HepG2 (cell line): ENCODE results near the gene GSG1. TPM values are rescaled to one million over a fixed set of nuclear protein-coding genes. Genes with fewer than 3 reads are reported as not detected.

Source experiments
- ELF1 ChIP-seq: sonication (generic); formaldehyde crosslinking; IDR thresholded peaks from 2 replicates; pipeline ENCODE4 v1.4.0; 2020; ENCODE audit warnings: missing genetic modification reagents
- HES4 ChIP-seq: sonication (generic); formaldehyde crosslinking; IDR thresholded peaks from 2 replicates; pipeline ENCODE4 v1.9.0; 2021; ENCODE audit warnings: mild to moderate bottlenecking, missing genetic modification reagents, borderline replicate concordance
- HMG20B ChIP-seq: conservative IDR thresholded peaks from 2 replicates; pipeline ENCODE4 v1.6.1; 2016; ENCODE audit warnings: missing genetic modification reagents, missing compliant biosample characterization
- JARID2 ChIP-seq: sonication (generic); formaldehyde crosslinking; IDR thresholded peaks from 2 replicates; pipeline ENCODE4 v1.8.1; 2023; ENCODE audit warnings: missing genetic modification reagents, inconsistent platforms; ENCODE audit not compliant: insufficient replicate concordance
- JDP2 ChIP-seq: sonication (generic); formaldehyde crosslinking; IDR thresholded peaks from 2 replicates; pipeline ENCODE4 v1.8.1; 2022; ENCODE audit warnings: missing genetic modification reagents, borderline replicate concordance
- KDM1A ChIP-seq: IDR thresholded peaks from 2 replicates; pipeline ENCODE4 v1.6.1; 2016; ENCODE audit warnings: missing compliant biosample characterization
- KLF6 ChIP-seq: IDR thresholded peaks from 2 replicates; pipeline ENCODE4 v1.8.0; 2016; ENCODE audit warnings: missing biosample characterization, missing genetic modification reagents
- MIER2 ChIP-seq: IDR thresholded peaks from 2 replicates; pipeline ENCODE4 v1.6.1; 2016; ENCODE audit warnings: missing biosample characterization, missing genetic modification reagents
- NR2F2 ChIP-seq: IDR thresholded peaks from 2 replicates; pipeline ENCODE4 v1.6.1; 2012; ENCODE audit warnings: low read depth, inconsistent platforms, borderline replicate concordance
- PPARG ChIP-seq: conservative IDR thresholded peaks from 2 replicates; pipeline ENCODE4 v1.6.1; 2016; ENCODE audit warnings: missing biosample characterization, missing genetic modification reagents
- RNF2 ChIP-seq: fragments of 450-650 bp; conservative IDR thresholded peaks from 2 replicates; pipeline ENCODE4 v1.6.1; 2016; ENCODE audit warnings: low read depth
- SAP130 ChIP-seq: IDR thresholded peaks from 2 replicates; pipeline ENCODE4 v1.6.1; 2016; ENCODE audit warnings: low read depth
- ZNF256 ChIP-seq: sonication (generic); formaldehyde crosslinking; conservative IDR thresholded peaks from 2 replicates; pipeline ENCODE4 v1.4.0; 2020; ENCODE audit warnings: missing genetic modification reagents
- polyA plus RNA-seq, 8 experiments: library from polyadenylated mRNA; depleted of rRNA in 3 of 8; stranded (reverse) in 7 of 8; unstranded in 1 of 8; fragments of >200 nt; fragmentation: Illumina TruSeq in 4 of 8; extraction: Trizol in 4 of 8; gene quantifications; 2 replicates each; pipeline versions ENCODE4 v1.2.1 to v1.2.3, GENCODE V29; 2011 to 2016; ENCODE audit warnings: low read depth in 4 of 8, missing spikeins in 1 of 8, mixed read lengths in 1 of 8; ENCODE audit not compliant: insufficient read depth in 1 of 8
- total RNA-seq, 5 experiments: library from RNA; depleted of rRNA; stranded (reverse); fragments of >200 nt; fragmentation: Illumina TruSeq; extraction: Trizol; gene quantifications; 2 replicates each; pipeline ENCODE4 v1.2.3, GENCODE V29; 2016; ENCODE audit warnings: low read depth in 1 of 5
- TF ChIP-seq, protein P1 (sequence below): sonication (generic); formaldehyde crosslinking; IDR thresholded peaks from 2 replicates; pipeline ENCODE4 v1.5.0; 2020; ENCODE audit warnings: mild to moderate bottlenecking, low read depth, missing genetic modification reagents, borderline replicate concordance
- TF ChIP-seq, protein P2 (sequence below): sonication (generic); formaldehyde crosslinking; IDR thresholded peaks from 2 replicates; pipeline ENCODE4 v1.5.0; 2020; ENCODE audit warnings: mild to moderate bottlenecking, missing genetic modification reagents, borderline replicate concordance
- TF ChIP-seq, protein P3 (sequence below), 2 experiments: fragments of 450-650 bp in 1 of 2; sonication (generic) in 1 of 2; formaldehyde crosslinking; IDR thresholded peaks; 2 replicates each; pipeline versions ENCODE4 v1.5.0 to v1.8.0; 2020 to 2022; ENCODE audit warnings: mild to moderate bottlenecking in 1 of 2, missing genetic modification reagents in 1 of 2
- TF ChIP-seq, protein P4 (sequence below): sonication (generic); formaldehyde crosslinking; IDR thresholded peaks from 2 replicates; pipeline ENCODE4 v1.9.0; 2021; ENCODE audit warnings: missing genetic modification reagents, borderline replicate concordance
- TF ChIP-seq, protein P5 (sequence below): sonication (generic); formaldehyde crosslinking; IDR thresholded peaks from 2 replicates; pipeline ENCODE4 v1.5.1; 2020; ENCODE audit warnings: mild to moderate bottlenecking, moderate library complexity, missing genetic modification reagents

GSG1 gene
- total and polyA plus RNA-seq, 2 of the 13 experiments (the other 11 are each of a cell fraction or from before 2014, with no cell fraction given): not detected

DNA sequence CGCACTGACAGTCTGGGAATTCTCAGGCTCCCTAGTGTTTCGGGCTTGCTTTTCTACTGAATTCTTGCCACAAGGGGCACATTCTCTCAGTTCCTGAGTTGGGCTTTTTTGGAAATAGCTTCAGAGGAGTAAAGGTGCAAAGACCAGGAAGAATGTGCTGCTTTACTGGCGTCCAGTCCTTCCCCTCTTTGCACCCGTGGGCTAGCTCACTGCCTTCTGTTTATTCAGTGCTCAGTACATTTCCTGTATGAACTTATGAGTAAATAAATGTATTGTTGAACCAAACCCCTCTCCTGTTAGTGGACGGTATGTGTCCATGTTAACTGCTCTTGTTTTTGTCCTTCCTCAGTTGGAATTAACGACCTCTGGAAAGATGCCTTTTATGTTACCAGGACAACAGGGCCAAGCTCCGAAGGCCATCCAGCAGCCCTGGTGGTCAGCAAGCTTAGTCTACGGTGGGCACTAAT lies 24.0 kb downstream of the GSG1 start (continued):
- TF ChIP-seq, protein P1, sequence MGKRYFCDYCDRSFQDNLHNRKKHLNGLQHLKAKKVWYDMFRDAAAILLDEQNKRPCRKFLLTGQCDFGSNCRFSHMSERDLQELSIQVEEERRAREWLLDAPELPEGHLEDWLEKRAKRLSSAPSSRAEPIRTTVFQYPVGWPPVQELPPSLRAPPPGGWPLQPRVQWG (CRISPR knock-in tag): no peak
- TF ChIP-seq NR2F2: no peak
- no peak for TF ChIP-seq JARID2 (CRISPR knock-in tag)
- TF ChIP-seq, protein P2, sequence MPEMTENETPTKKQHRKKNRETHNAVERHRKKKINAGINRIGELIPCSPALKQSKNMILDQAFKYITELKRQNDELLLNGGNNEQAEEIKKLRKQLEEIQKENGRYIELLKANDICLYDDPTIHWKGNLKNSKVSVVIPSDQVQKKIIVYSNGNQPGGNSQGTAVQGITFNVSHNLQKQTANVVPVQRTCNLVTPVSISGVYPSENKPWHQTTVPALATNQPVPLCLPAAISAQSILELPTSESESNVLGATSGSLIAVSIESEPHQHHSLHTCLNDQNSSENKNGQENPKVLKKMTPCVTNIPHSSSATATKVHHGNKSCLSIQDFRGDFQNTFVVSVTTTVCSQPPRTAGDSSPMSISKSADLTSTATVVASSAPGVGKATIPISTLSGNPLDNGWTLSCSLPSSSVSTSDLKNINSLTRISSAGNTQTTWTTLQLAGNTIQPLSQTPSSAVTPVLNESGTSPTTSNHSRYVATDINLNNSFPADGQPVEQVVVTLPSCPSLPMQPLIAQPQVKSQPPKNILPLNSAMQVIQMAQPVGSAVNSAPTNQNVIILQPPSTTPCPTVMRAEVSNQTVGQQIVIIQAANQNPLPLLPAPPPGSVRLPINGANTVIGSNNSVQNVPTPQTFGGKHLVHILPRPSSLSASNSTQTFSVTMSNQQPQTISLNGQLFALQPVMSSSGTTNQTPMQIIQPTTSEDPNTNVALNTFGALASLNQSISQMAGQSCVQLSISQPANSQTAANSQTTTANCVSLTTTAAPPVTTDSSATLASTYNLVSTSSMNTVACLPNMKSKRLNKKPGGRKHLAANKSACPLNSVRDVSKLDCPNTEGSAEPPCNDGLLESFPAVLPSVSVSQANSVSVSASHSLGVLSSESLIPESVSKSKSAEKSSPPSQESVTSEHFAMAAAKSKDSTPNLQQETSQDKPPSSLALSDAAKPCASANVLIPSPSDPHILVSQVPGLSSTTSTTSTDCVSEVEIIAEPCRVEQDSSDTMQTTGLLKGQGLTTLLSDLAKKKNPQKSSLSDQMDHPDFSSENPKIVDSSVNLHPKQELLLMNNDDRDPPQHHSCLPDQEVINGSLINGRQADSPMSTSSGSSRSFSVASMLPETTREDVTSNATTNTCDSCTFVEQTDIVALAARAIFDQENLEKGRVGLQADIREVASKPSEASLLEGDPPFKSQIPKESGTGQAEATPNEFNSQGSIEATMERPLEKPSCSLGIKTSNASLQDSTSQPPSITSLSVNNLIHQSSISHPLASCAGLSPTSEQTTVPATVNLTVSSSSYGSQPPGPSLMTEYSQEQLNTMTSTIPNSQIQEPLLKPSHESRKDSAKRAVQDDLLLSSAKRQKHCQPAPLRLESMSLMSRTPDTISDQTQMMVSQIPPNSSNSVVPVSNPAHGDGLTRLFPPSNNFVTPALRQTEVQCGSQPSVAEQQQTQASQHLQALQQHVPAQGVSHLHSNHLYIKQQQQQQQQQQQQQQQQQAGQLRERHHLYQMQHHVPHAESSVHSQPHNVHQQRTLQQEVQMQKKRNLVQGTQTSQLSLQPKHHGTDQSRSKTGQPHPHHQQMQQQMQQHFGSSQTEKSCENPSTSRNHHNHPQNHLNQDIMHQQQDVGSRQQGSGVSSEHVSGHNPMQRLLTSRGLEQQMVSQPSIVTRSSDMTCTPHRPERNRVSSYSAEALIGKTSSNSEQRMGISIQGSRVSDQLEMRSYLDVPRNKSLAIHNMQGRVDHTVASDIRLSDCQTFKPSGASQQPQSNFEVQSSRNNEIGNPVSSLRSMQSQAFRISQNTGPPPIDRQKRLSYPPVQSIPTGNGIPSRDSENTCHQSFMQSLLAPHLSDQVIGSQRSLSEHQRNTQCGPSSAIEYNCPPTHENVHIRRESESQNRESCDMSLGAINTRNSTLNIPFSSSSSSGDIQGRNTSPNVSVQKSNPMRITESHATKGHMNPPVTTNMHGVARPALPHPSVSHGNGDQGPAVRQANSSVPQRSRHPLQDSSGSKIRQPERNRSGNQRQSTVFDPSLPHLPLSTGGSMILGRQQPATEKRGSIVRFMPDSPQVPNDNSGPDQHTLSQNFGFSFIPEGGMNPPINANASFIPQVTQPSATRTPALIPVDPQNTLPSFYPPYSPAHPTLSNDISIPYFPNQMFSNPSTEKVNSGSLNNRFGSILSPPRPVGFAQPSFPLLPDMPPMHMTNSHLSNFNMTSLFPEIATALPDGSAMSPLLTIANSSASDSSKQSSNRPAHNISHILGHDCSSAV (CRISPR knock-in tag): 0 out of 2 replicates have a peak, but pooled peaks have one; percentile 37
- TF ChIP-seq RNF2: no peak
- peak; percentile 96 for TF ChIP-seq ZNF256 (CRISPR knock-in tag)
- TF ChIP-seq JDP2: no peak
- 0 out of 2 replicates have a peak, but pooled peaks have one; percentile 54 for TF ChIP-seq MIER2 (CRISPR knock-in tag)
- no peak for TF ChIP-seq HMG20B
- peak; percentile 45; the same call in 1 of the 2 replicates for TF ChIP-seq PPARG (CRISPR knock-in tag)
- 0 out of 2 replicates have a peak, but pooled peaks have one; percentile 27 for TF ChIP-seq KLF6 (CRISPR knock-in tag)
- TF ChIP-seq, protein P3, sequence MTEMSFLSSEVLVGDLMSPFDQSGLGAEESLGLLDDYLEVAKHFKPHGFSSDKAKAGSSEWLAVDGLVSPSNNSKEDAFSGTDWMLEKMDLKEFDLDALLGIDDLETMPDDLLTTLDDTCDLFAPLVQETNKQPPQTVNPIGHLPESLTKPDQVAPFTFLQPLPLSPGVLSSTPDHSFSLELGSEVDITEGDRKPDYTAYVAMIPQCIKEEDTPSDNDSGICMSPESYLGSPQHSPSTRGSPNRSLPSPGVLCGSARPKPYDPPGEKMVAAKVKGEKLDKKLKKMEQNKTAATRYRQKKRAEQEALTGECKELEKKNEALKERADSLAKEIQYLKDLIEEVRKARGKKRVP (CRISPR knock-in tag; IDR thresholded peaks at IDR 0.05): no peak
- no peak for TF ChIP-seq HES4 (CRISPR knock-in tag)
- TF ChIP-seq KDM1A (CRISPR knock-in tag): no peak
- TF ChIP-seq, protein P4, sequence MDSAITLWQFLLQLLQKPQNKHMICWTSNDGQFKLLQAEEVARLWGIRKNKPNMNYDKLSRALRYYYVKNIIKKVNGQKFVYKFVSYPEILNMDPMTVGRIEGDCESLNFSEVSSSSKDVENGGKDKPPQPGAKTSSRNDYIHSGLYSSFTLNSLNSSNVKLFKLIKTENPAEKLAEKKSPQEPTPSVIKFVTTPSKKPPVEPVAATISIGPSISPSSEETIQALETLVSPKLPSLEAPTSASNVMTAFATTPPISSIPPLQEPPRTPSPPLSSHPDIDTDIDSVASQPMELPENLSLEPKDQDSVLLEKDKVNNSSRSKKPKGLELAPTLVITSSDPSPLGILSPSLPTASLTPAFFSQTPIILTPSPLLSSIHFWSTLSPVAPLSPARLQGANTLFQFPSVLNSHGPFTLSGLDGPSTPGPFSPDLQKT (CRISPR knock-in tag): no peak
- TF ChIP-seq, protein P5, sequence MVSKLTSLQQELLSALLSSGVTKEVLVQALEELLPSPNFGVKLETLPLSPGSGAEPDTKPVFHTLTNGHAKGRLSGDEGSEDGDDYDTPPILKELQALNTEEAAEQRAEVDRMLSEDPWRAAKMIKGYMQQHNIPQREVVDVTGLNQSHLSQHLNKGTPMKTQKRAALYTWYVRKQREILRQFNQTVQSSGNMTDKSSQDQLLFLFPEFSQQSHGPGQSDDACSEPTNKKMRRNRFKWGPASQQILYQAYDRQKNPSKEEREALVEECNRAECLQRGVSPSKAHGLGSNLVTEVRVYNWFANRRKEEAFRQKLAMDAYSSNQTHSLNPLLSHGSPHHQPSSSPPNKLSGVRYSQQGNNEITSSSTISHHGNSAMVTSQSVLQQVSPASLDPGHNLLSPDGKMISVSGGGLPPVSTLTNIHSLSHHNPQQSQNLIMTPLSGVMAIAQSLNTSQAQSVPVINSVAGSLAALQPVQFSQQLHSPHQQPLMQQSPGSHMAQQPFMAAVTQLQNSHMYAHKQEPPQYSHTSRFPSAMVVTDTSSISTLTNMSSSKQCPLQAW (CRISPR knock-in tag): peak; percentile 52; the same call in 1 of the 2 replicates
- peak; percentile 68 for TF ChIP-seq ELF1 (CRISPR knock-in tag)
- peak; percentile 80 for TF ChIP-seq SAP130 (CRISPR knock-in tag)
